HEK293 (cell line): ENCODE results near the gene INO80E.

ENCODE experiments used
- MZF1 ChIP-seq: fragments of 450-650 bp; formaldehyde crosslinking; IDR thresholded peaks from 2 replicates; pipeline ENCODE4 v1.5.1; 2017; ENCODE audit warnings: missing biosample characterization, missing genetic modification characterization, borderline replicate concordance
- SP3 ChIP-seq: fragments of 450-650 bp; formaldehyde crosslinking; IDR thresholded peaks from 2 replicates; pipeline ENCODE4 v1.5.1; 2016; ENCODE audit warnings: missing biosample characterization, missing genetic modification characterization
- TCF7L2 ChIP-seq: IDR thresholded peaks from 2 replicates; pipeline ENCODE4 v1.6.1; 2011; ENCODE audit warnings: low read depth, mild to moderate bottlenecking, inconsistent platforms, low read length, moderate library complexity, borderline replicate concordance
- WT1 ChIP-seq: fragments of 450-650 bp; formaldehyde crosslinking; IDR thresholded peaks from 2 replicates; pipeline ENCODE4 v1.5.1; 2016; ENCODE audit warnings: missing biosample characterization, missing genetic modification characterization
- ZBTB8A ChIP-seq: fragments of 450-650 bp; formaldehyde crosslinking; IDR thresholded peaks from 2 replicates; pipeline ENCODE4 v1.5.1; 2016; ENCODE audit warnings: missing biosample characterization, missing genetic modification characterization
- ZIC2 ChIP-seq: fragments of 450-650 bp; formaldehyde crosslinking; IDR thresholded peaks from 2 replicates; pipeline ENCODE4 v1.5.1; 2016; ENCODE audit warnings: missing biosample characterization, missing genetic modification characterization
- ZNF121 ChIP-seq: fragments of 450-650 bp; formaldehyde crosslinking; IDR thresholded peaks from 2 replicates; pipeline ENCODE4 v1.5.1; 2016; ENCODE audit warnings: missing biosample characterization, missing genetic modification characterization
- ZNF132 ChIP-seq: fragments of 450-650 bp; formaldehyde crosslinking; IDR thresholded peaks from 2 replicates; pipeline ENCODE4 v1.5.1; 2017; ENCODE audit warnings: missing biosample characterization, missing genetic modification characterization, borderline replicate concordance
- ZNF157 ChIP-seq: fragments of 450-650 bp; formaldehyde crosslinking; IDR thresholded peaks from 2 replicates; pipeline ENCODE4 v1.5.1; 2016; ENCODE audit warnings: missing biosample characterization, missing genetic modification characterization
- ZNF16 ChIP-seq: fragments of 450-650 bp; formaldehyde crosslinking; IDR thresholded peaks from 2 replicates; pipeline ENCODE4 v1.5.1; 2016; ENCODE audit warnings: low read depth, missing biosample characterization, missing genetic modification characterization
- ZNF169 ChIP-seq: fragments of 450-650 bp; formaldehyde crosslinking; IDR thresholded peaks from 2 replicates; pipeline ENCODE4 v1.5.1; 2016; ENCODE audit warnings: missing biosample characterization, missing genetic modification characterization
- ZNF214 ChIP-seq: fragments of 450-650 bp; formaldehyde crosslinking; IDR thresholded peaks from 2 replicates; pipeline ENCODE4 v1.5.1; 2017; ENCODE audit warnings: missing biosample characterization, mild to moderate bottlenecking, missing genetic modification characterization, borderline replicate concordance
- ZNF266 ChIP-seq: fragments of 450-650 bp; formaldehyde crosslinking; IDR thresholded peaks from 2 replicates; pipeline ENCODE4 v1.5.1; 2016; ENCODE audit warnings: missing biosample characterization, missing genetic modification characterization, low read depth
- ZNF302 ChIP-seq: fragments of 450-650 bp; formaldehyde crosslinking; IDR thresholded peaks from 2 replicates; pipeline ENCODE4 v1.5.1; 2016; ENCODE audit warnings: missing biosample characterization, missing genetic modification characterization, low read depth
- ZNF391 ChIP-seq: fragments of 450-650 bp; formaldehyde crosslinking; IDR thresholded peaks from 2 replicates; pipeline ENCODE4 v1.5.1; 2016; ENCODE audit warnings: low read depth, missing biosample characterization, missing genetic modification characterization, borderline replicate concordance
- ZNF600 ChIP-seq: fragments of 450-650 bp; formaldehyde crosslinking; IDR thresholded peaks from 2 replicates; pipeline ENCODE4 v1.5.1; 2016; ENCODE audit warnings: missing biosample characterization, missing genetic modification characterization
- ZNF76 ChIP-seq: fragments of 450-650 bp; formaldehyde crosslinking; IDR thresholded peaks from 2 replicates; pipeline ENCODE4; 2016; ENCODE audit warnings: low read depth, missing biosample characterization, missing genetic modification characterization, borderline replicate concordance
- ZNF792 ChIP-seq: fragments of 450-650 bp; formaldehyde crosslinking; IDR thresholded peaks from 2 replicates; pipeline ENCODE4 v1.5.1; 2016; ENCODE audit warnings: missing biosample characterization, missing genetic modification characterization
- ZNF843 ChIP-seq: fragments of 450-650 bp; formaldehyde crosslinking; IDR thresholded peaks from 2 replicates; pipeline ENCODE4 v1.5.1; 2016; ENCODE audit warnings: missing biosample characterization, missing genetic modification characterization
- ZSCAN16 ChIP-seq: fragments of 450-650 bp; formaldehyde crosslinking; IDR thresholded peaks from 2 replicates; pipeline ENCODE4 v1.5.1; 2016; ENCODE audit warnings: missing biosample characterization, missing genetic modification characterization
- TF ChIP-seq, protein P1 (sequence below): fragments of 450-650 bp; formaldehyde crosslinking; IDR thresholded peaks from 2 replicates; pipeline ENCODE4 v1.5.1; 2016; ENCODE audit warnings: missing biosample characterization, missing genetic modification characterization
- TF ChIP-seq, protein P2 (sequence below): fragments of 450-650 bp; formaldehyde crosslinking; conservative IDR thresholded peaks from 2 replicates; pipeline ENCODE4 v1.5.1; 2016; ENCODE audit warnings: low read depth, missing biosample characterization, missing genetic modification characterization
- TF ChIP-seq, protein P3 (sequence below): fragments of 450-650 bp; formaldehyde crosslinking; IDR thresholded peaks from 2 replicates; pipeline ENCODE4 v1.5.1; 2017; ENCODE audit warnings: missing biosample characterization, missing genetic modification characterization
- TF ChIP-seq, protein P4 (sequence below): fragments of 450-650 bp; formaldehyde crosslinking; IDR thresholded peaks from 2 replicates; pipeline ENCODE4 v1.5.1; 2016; ENCODE audit warnings: missing biosample characterization, missing genetic modification characterization
- TF ChIP-seq, protein P5 (sequence below): fragments of 450-650 bp; IDR thresholded peaks from 2 replicates; pipeline ENCODE4 v1.5.1; 2018; ENCODE audit warnings: missing biosample characterization, missing genetic modification characterization
- TF ChIP-seq, protein P6 (sequence below): fragments of 450-650 bp; formaldehyde crosslinking; IDR thresholded peaks from 2 replicates; pipeline ENCODE4 v1.5.1; 2016; ENCODE audit warnings: missing biosample characterization, missing genetic modification characterization

INO80E gene

DNA sequence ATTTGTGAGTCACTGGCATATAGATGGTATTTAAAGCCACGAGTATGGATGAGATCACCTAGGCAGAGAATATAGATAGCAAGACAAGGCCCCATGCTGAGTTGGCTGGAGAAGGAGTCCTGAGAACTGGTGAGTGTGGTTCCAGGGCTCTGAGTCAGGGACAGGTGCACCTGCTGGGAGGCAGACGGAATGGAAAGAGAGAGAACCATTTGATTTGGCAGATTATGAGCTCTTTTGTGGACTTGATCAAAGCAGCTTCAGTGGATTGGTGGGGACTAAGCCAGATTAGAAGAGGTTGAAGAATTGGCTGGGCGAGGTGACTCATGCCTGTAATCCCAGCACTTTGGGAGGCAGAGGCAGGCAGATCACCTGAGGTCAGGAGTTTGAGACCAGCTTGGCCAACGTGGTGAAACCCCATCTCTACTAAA, 22.7 kb downstream of the INO80E start (continued):
- TF ChIP-seq ZNF302 (tag by site-specific recombination) = no peak
- TF ChIP-seq ZSCAN16 (tag by site-specific recombination) = no peak
- TF ChIP-seq TCF7L2 = no peak
- TF ChIP-seq ZNF391 (tag by site-specific recombination) = peak; percentile 31; the same call in 1 of the 2 replicates
- no peak for TF ChIP-seq ZNF157 (tag by site-specific recombination)
- TF ChIP-seq, protein P1, sequence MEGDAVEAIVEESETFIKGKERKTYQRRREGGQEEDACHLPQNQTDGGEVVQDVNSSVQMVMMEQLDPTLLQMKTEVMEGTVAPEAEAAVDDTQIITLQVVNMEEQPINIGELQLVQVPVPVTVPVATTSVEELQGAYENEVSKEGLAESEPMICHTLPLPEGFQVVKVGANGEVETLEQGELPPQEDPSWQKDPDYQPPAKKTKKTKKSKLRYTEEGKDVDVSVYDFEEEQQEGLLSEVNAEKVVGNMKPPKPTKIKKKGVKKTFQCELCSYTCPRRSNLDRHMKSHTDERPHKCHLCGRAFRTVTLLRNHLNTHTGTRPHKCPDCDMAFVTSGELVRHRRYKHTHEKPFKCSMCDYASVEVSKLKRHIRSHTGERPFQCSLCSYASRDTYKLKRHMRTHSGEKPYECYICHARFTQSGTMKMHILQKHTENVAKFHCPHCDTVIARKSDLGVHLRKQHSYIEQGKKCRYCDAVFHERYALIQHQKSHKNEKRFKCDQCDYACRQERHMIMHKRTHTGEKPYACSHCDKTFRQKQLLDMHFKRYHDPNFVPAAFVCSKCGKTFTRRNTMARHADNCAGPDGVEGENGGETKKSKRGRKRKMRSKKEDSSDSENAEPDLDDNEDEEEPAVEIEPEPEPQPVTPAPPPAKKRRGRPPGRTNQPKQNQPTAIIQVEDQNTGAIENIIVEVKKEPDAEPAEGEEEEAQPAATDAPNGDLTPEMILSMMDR = no peak
- TF ChIP-seq, protein P2, sequence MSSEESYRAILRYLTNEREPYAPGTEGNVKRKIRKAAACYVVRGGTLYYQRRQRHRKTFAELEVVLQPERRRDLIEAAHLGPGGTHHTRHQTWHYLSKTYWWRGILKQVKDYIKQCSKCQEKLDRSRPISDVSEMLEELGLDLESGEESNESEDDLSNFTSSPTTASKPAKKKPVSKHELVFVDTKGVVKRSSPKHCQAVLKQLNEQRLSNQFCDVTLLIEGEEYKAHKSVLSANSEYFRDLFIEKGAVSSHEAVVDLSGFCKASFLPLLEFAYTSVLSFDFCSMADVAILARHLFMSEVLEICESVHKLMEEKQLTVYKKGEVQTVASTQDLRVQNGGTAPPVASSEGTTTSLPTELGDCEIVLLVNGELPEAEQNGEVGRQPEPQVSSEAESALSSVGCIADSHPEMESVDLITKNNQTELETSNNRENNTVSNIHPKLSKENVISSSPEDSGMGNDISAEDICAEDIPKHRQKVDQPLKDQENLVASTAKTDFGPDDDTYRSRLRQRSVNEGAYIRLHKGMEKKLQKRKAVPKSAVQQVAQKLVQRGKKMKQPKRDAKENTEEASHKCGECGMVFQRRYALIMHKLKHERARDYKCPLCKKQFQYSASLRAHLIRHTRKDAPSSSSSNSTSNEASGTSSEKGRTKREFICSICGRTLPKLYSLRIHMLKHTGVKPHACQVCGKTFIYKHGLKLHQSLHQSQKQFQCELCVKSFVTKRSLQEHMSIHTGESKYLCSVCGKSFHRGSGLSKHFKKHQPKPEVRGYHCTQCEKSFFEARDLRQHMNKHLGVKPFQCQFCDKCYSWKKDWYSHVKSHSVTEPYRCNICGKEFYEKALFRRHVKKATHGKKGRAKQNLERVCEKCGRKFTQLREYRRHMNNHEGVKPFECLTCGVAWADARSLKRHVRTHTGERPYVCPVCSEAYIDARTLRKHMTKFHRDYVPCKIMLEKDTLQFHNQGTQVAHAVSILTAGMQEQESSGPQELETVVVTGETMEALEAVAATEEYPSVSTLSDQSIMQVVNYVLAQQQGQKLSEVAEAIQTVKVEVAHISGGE (tag by site-specific recombination) = no peak; the same call in 1 of the 2 replicates
- no peak for TF ChIP-seq ZNF214
- TF ChIP-seq ZNF169 (tag by site-specific recombination) = no peak
- no peak for TF ChIP-seq ZBTB8A (tag by site-specific recombination)
- peak; percentile 88 for TF ChIP-seq ZIC2
- TF ChIP-seq ZNF843 (tag by site-specific recombination) = peak; percentile 39; the same call in 1 of the 2 replicates
- TF ChIP-seq ZNF76 = no peak
- TF ChIP-seq, protein P3, sequence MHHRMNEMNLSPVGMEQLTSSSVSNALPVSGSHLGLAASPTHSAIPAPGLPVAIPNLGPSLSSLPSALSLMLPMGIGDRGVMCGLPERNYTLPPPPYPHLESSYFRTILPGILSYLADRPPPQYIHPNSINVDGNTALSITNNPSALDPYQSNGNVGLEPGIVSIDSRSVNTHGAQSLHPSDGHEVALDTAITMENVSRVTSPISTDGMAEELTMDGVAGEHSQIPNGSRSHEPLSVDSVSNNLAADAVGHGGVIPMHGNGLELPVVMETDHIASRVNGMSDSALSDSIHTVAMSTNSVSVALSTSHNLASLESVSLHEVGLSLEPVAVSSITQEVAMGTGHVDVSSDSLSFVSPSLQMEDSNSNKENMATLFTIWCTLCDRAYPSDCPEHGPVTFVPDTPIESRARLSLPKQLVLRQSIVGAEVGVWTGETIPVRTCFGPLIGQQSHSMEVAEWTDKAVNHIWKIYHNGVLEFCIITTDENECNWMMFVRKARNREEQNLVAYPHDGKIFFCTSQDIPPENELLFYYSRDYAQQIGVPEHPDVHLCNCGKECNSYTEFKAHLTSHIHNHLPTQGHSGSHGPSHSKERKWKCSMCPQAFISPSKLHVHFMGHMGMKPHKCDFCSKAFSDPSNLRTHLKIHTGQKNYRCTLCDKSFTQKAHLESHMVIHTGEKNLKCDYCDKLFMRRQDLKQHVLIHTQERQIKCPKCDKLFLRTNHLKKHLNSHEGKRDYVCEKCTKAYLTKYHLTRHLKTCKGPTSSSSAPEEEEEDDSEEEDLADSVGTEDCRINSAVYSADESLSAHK (tag by site-specific recombination) = no peak
- TF ChIP-seq ZNF121 (tag by site-specific recombination) = no peak
- TF ChIP-seq, protein P4, sequence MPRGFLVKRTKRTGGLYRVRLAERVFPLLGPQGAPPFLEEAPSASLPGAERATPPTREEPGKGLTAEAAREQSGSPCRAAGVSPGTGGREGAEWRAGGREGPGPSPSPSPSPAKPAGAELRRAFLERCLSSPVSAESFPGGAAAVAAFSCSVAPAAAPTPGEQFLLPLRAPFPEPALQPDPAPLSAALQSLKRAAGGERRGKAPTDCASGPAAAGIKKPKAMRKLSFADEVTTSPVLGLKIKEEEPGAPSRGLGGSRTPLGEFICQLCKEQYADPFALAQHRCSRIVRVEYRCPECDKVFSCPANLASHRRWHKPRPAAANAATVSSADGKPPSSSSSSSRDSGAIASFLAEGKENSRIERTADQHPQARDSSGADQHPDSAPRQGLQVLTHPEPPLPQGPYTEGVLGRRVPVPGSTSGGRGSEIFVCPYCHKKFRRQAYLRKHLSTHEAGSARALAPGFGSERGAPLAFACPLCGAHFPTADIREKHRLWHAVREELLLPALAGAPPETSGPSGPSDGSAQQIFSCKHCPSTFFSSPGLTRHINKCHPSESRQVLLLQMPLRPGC (tag by site-specific recombination) = no peak; the same call in none of the 2 replicates
- TF ChIP-seq MZF1 = no peak; the same call in 1 of the 2 replicates
- no peak for TF ChIP-seq ZNF16 (tag by site-specific recombination)
- TF ChIP-seq ZNF792 = no peak
- peak; percentile 86 for TF ChIP-seq ZNF600 (tag by site-specific recombination)
- TF ChIP-seq, protein P5, sequence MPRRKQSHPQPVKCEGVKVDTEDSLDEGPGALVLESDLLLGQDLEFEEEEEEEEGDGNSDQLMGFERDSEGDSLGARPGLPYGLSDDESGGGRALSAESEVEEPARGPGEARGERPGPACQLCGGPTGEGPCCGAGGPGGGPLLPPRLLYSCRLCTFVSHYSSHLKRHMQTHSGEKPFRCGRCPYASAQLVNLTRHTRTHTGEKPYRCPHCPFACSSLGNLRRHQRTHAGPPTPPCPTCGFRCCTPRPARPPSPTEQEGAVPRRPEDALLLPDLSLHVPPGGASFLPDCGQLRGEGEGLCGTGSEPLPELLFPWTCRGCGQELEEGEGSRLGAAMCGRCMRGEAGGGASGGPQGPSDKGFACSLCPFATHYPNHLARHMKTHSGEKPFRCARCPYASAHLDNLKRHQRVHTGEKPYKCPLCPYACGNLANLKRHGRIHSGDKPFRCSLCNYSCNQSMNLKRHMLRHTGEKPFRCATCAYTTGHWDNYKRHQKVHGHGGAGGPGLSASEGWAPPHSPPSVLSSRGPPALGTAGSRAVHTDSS (tag by site-specific recombination) = no peak
- TF ChIP-seq, protein P6, sequence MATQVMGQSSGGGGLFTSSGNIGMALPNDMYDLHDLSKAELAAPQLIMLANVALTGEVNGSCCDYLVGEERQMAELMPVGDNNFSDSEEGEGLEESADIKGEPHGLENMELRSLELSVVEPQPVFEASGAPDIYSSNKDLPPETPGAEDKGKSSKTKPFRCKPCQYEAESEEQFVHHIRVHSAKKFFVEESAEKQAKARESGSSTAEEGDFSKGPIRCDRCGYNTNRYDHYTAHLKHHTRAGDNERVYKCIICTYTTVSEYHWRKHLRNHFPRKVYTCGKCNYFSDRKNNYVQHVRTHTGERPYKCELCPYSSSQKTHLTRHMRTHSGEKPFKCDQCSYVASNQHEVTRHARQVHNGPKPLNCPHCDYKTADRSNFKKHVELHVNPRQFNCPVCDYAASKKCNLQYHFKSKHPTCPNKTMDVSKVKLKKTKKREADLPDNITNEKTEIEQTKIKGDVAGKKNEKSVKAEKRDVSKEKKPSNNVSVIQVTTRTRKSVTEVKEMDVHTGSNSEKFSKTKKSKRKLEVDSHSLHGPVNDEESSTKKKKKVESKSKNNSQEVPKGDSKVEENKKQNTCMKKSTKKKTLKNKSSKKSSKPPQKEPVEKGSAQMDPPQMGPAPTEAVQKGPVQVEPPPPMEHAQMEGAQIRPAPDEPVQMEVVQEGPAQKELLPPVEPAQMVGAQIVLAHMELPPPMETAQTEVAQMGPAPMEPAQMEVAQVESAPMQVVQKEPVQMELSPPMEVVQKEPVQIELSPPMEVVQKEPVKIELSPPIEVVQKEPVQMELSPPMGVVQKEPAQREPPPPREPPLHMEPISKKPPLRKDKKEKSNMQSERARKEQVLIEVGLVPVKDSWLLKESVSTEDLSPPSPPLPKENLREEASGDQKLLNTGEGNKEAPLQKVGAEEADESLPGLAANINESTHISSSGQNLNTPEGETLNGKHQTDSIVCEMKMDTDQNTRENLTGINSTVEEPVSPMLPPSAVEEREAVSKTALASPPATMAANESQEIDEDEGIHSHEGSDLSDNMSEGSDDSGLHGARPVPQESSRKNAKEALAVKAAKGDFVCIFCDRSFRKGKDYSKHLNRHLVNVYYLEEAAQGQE = no peak
- TF ChIP-seq ZNF132 = no peak
- no peak for TF ChIP-seq ZNF266
- TF ChIP-seq SP3 = peak; percentile 49
- TF ChIP-seq WT1 (tag by site-specific recombination) = no peak
